ENCODE measurements around the gene GPRC5B.

GPRC5B gene

DNA sequence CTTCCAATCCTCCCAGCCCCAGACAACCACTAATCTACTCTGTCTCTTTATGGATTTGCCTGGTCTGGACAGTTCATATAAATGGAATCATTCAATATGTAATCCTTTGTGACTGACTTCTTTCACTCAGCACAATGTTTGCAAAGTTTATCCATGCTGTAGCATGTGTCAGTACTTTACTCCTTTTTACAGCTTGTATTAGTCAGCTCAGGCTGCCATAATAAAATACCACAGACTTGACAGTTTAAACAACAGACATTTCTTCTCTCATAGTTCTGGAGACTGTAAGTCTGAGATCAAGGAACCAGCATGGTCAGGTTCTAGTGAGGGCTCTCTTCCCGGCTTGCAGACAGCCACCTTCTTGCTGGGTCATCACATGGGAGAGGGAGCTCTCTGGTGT, 41.3 kb downstream of the GPRC5B start:
- DNase-seq (ENCODE audit: low spot score) = no peak

GRCh38 chr16:19842426-19843157, 42.1 kb downstream of the GPRC5B start:
- no peak for DNase-seq (ENCODE audit: low spot score)

GRCh38 chr16:19841184-19841583, 43.5 kb downstream of the GPRC5B start:
- DNase-seq (ENCODE audit: low spot score) = no peak

GRCh38 chr16:19840524-19841110, 44.0 kb downstream of the GPRC5B start:
- no peak for DNase-seq (ENCODE audit: low spot score)

GRCh38 chr16:19837984-19838707, 46.5 kb downstream of the GPRC5B start:
- DNase-seq (ENCODE audit: low spot score) = no peak

GRCh38 chr16:19837331-19837980, 47.2 kb downstream of the GPRC5B start:
- no peak for DNase-seq (ENCODE audit: low spot score)

GRCh38 chr16:19835968-19836421, 48.7 kb downstream of the GPRC5B start:
- DNase-seq (ENCODE audit: low spot score) = no peak

- DNase-seq (ENCODE audit: low spot score) = no peak
These were observed 49.5 kb downstream of the GPRC5B start for GRCh38 chr16:19835196-19835595.

DNA sequence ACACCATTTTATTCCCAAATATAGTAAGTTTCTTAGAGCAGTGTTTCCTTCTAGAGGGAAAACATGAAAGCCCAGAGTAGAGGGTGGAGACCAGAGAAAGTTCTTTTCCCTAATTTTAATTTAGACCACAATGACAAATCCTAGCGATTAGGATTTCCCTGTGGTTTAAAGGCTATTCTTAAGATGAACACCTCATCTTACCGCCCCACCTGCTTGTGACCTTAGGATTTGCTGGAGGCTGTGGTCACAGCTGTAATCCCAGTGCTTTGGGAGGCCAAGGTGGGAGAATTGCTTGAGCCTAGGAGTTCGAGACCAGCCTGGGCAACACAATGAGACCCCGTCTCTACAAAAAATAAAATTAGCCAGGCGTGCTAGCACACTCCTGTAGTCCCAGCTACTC, 51.1 kb downstream of the GPRC5B start:
- no peak for DNase-seq (ENCODE audit: low spot score)

DNA sequence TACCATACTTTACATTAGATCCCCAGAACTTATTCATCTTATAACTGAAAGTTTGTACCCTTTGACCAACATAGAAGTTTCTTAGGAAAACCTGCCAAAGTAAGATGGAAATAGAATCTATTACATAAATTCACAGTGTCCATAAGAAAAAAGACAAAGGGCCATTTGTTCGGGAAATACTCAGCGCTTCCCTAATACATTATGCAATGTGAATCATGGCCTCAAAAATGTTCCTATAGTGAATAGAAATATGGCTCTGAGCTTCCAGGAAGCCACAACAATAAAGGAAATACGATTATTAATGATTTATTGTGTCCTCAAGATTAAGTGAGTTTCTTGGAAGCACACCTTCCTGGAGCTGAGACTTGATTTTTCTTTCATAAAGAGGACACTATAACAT, 51.5 kb downstream of the GPRC5B start:
- no peak for DNase-seq (ENCODE audit: low spot score)

DNA sequence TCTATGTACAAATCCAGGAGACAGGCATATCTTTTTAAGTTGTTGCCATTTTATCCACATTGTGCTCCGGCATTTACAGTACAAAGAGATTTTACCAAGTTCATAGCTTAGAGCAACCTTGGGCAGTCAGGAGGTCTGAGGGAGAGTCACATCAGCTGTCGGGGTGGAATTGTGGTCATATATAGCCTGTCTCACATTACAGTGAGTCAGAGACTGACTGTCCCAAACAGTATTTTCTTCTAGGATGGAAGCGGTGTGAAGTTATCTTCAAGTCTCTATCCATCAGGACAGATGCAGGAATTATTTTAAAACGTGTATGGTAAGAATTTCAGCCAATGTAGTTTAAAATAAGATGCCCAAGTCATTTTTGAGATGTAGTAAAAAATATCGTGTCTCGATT, 53.0 kb downstream of the GPRC5B start:
- DNase-seq (ENCODE audit: low spot score) = no peak

- DNase-seq (ENCODE audit: low spot score) = no peak
These were observed 53.6 kb downstream of the GPRC5B start for GRCh38 chr16:19830902-19831560.

GRCh38 chr16:19829844-19830692, 54.6 kb downstream of the GPRC5B start:
- no peak for DNase-seq (ENCODE audit: low spot score)

GRCh38 chr16:19824216-19824615, 60.4 kb downstream of the GPRC5B start:
- DNase-seq (ENCODE audit: low spot score) = no peak

DNA sequence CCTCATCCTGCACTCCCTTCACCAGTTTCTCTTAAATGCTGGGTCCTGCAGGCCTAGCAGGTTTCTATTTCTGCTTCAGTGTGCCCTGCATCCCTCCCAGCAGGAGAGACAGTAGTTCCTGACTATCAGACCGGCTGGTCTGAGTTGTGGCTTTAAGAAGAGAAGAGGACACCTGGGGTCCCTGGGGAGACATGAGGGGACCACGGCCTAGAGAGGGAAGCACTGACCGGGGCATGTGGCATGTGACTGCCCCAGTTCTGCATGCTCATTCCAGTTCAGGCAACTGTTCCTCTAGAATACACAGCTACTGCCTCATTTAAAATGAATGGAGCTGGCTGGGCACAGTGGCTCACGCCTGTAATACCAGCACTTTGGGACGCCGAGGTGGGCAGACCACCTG, 61.3 kb downstream of the GPRC5B start:
- no peak for DNase-seq (ENCODE audit: low spot score)

DNA sequence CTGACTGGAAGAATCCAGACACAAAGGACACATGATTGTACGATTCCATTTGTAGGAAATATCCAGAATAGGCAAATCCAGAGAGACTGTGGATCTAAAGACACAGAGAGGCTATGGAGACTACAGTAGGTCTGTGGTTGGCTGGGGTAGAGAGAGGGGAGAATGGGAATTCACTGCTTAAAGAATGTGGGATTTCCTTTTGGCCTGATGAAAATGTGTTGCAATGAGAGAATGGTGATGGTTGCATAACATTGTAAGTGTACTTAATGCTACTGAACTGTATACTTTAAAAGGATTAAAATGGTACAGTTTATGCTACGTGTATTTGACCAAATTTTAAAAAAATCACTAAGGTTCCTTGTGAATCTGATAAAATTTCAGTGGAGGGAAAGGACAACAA, 62.1 kb downstream of the GPRC5B start:
- DNase-seq (ENCODE audit: low spot score) = no peak

DNA sequence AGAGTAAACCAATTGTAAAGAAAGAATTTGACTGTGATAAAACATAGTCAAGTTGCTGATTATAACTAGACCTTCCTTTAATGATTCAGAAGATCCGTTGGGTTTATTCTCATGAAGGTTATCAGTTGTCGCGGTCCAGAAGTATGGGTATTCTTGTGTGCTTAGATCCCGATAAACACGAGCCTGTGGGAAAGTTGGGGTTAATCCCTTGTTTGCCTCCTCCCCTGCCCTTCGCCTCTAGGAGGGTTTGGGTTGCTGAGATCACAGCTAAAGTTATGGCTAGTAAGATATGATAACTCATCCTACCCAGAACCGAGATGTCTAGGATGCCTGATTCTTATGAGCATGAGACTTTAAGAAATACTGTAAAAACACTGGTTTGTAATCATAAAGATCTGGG, 66.8 kb downstream of the GPRC5B start:
- DNase-seq (ENCODE audit: low spot score) = no peak

GRCh38 chr16:19817122-19817521, 67.5 kb downstream of the GPRC5B start:
- DNase-seq (ENCODE audit: low spot score) = no peak

DNA sequence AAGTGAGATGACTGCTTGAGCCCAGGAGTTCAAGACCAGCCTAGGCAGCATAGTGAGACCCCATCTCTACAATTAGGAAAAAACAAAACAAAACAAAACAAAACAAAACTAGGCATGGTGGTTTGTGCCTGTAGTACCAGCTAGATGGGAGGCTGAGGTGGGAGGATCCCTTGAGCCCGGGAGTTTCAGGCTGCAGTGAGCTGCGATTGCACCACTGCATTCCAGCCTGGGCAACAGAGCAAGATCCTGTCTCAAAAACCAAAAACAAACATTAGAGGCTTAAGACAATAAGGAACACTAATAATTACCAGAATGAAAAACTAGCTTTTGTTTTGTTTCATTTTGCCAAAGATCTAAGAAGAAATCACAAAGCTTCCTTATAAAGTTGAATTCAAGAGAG, 69.2 kb downstream of the GPRC5B start:
- no peak for DNase-seq (ENCODE audit: low spot score)

- no peak for DNase-seq (ENCODE audit: low spot score)
These were observed 71.7 kb downstream of the GPRC5B start for GRCh38 chr16:19812986-19813385.

Data from activated CD4-positive, alpha-beta T cell treated with anti-CD3 and anti-CD28 coated beads, Interleukin-2, Interleukin-4, amounts not matched to agents 100 ng/mL and 50 ng/mL, durations not matched to agents 16 hours and 8 hours (primary cell).